IMR-90 (cell line): ENCODE data around the gene DTX3L. TPM values are rescaled to one million over a fixed set of nuclear protein-coding genes. Genes with fewer than 3 reads are reported as not detected.

Experiments used
- ATAC-seq: fragments of 200-7000 bp; cut with Tn5 transposase; 2 replicates; pipeline ENCODE4 v1.9.1; 2020; ENCODE audit warnings: low read depth, mild to moderate bottlenecking, moderate library complexity
- BruUV-seq: library from RNA; stranded (reverse); fragments of 400-500 nt; replicated peaks from 2 replicates; lab custom pipeline; 2021; lab: Mats Ljungman, UMichigan
- CTCF ChIA-PET: fragments of 300-600 bp; formaldehyde crosslinking; extraction: SDS; loops from one replicate; lab custom pipeline; 2021; ENCODE audit warnings: antibody characterized with exemption; lab: Yijun Ruan, JAX
- POLR2A ChIA-PET: fragments of 300-600 bp; sonication (Branson Sonifier 250); formaldehyde crosslinking; loops from one replicate; lab custom pipeline; 2022; ENCODE audit warnings: antibody characterized with exemption; ENCODE audit not compliant: unreplicated experiment; lab: Charles Lee
- DNase-seq: peaks from one replicate; pipeline ENCODE4 v3.0.0; 2013
- H2AFZ ChIP-seq: replicated peaks from 2 replicates; pipeline ENCODE3; 2013; ENCODE audit warnings: low read length, mild to moderate bottlenecking; ENCODE audit not compliant: poor library complexity
- H2AK5ac ChIP-seq: 2 replicates; pipeline ENCODE4 v1.6.1; 2013; ENCODE audit warnings: low read depth, low read length, inconsistent platforms
- H2AK9ac ChIP-seq: replicated peaks from 2 replicates; pipeline ENCODE3; 2013; ENCODE audit warnings: mild to moderate bottlenecking, low read depth, low read length, moderate library complexity; ENCODE audit not compliant: poor library complexity
- H2BK120ac ChIP-seq: 2 replicates; pipeline ENCODE4 v1.6.1; 2013; ENCODE audit warnings: low read depth, low read length, inconsistent platforms
- H2BK15ac ChIP-seq: 3 replicates; pipeline ENCODE4 v1.6.1; 2013; ENCODE audit warnings: low read depth, low read length, inconsistent platforms
- H2BK20ac ChIP-seq: 2 replicates; pipeline ENCODE4 v1.6.1; 2013; ENCODE audit warnings: low read depth, mild to moderate bottlenecking, inconsistent platforms, low read length, moderate library complexity
- H2BK5ac ChIP-seq: 2 replicates; pipeline ENCODE4 v1.6.1; 2013; ENCODE audit warnings: mild to moderate bottlenecking, low read depth, low read length, inconsistent platforms; ENCODE audit not compliant: poor library complexity, severe bottlenecking
- H3K14ac ChIP-seq: replicated peaks from 2 replicates; pipeline ENCODE4 v1.6.1; 2013; ENCODE audit warnings: low read depth, low read length, inconsistent platforms
- H3K18ac ChIP-seq: 2 replicates; pipeline ENCODE4 v1.6.1; 2013; ENCODE audit warnings: low read depth, low read length, control low read depth
- H3K23ac ChIP-seq: 2 replicates; pipeline ENCODE4 v1.6.1; 2013; ENCODE audit warnings: low read depth, low read length, inconsistent platforms
- H3K27ac ChIP-seq: 2 replicates; pipeline ENCODE4 v1.5.1; 2013; ENCODE audit warnings: mild to moderate bottlenecking, control low read depth, low read length; ENCODE audit not compliant: insufficient read depth
- H3K27me3 ChIP-seq: 2 replicates; pipeline ENCODE4 v1.6.1; 2013; ENCODE audit warnings: low read length; ENCODE audit not compliant: control insufficient read depth, insufficient read depth
- H3K36me3 ChIP-seq: 2 replicates; pipeline ENCODE4 v1.6.1; 2013; ENCODE audit warnings: low read length, mixed read lengths; ENCODE audit not compliant: control insufficient read depth, insufficient read depth
- H3K4ac ChIP-seq: 2 replicates; pipeline ENCODE4 v1.6.1; 2013; ENCODE audit warnings: low read depth, low read length, inconsistent platforms
- H3K4me1 ChIP-seq: 2 replicates; pipeline ENCODE4 v1.6.1; 2013; ENCODE audit warnings: low read length, mixed read lengths; ENCODE audit not compliant: control insufficient read depth, insufficient read depth
- H3K4me2 ChIP-seq: 2 replicates; pipeline ENCODE4 v1.6.1; 2013; ENCODE audit warnings: low read depth, mild to moderate bottlenecking, control low read depth, low read length, moderate library complexity
- H3K4me3 ChIP-seq: 2 replicates; pipeline ENCODE4 v1.5.1; 2013; ENCODE audit warnings: low read depth, mild to moderate bottlenecking, control low read depth, low read length, moderate library complexity; ENCODE audit not compliant: insufficient read depth
- H3K56ac ChIP-seq: 2 replicates; pipeline ENCODE4 v1.6.1; 2013; ENCODE audit warnings: low read length, inconsistent platforms; ENCODE audit not compliant: insufficient read depth; ENCODE audit errors: extremely low read depth
- H3K79me1 ChIP-seq, 2 experiments: 2 replicates each; pipeline ENCODE4 v1.6.1; 2013; ENCODE audit warnings: low read length in 2 of 2, inconsistent platforms in 1 of 2, low read depth in 1 of 2
- H3K9ac ChIP-seq: 2 replicates; pipeline ENCODE4 v1.6.1; 2013; ENCODE audit warnings: low read depth, low read length, control low read depth
- H3K9me1 ChIP-seq: 2 replicates; pipeline ENCODE4 v1.6.1; 2013; ENCODE audit warnings: low read length, inconsistent platforms; ENCODE audit not compliant: insufficient read depth
- H3K9me3 ChIP-seq: 2 replicates; pipeline ENCODE4 v1.6.1; 2013; ENCODE audit warnings: low read length; ENCODE audit not compliant: control insufficient read depth, insufficient read depth
- H4K20me1 ChIP-seq: 2 replicates; pipeline ENCODE4 v1.6.1; 2013; ENCODE audit warnings: low read length, inconsistent platforms; ENCODE audit not compliant: insufficient read depth
- H4K5ac ChIP-seq: 2 replicates; pipeline ENCODE4 v1.6.1; 2013; ENCODE audit warnings: mild to moderate bottlenecking, low read depth, low read length, control low read depth
- H4K8ac ChIP-seq, 2 experiments: 2 replicates each; pipeline ENCODE4 v1.6.1; 2013; ENCODE audit warnings: low read depth in 2 of 2, low read length in 2 of 2, control low read depth in 1 of 2, inconsistent platforms in 1 of 2
- H4K91ac ChIP-seq: 2 replicates; pipeline ENCODE4 v1.6.1; 2013; ENCODE audit warnings: low read depth, low read length, inconsistent platforms; ENCODE audit not compliant: insufficient read depth
- BHLHE40 ChIP-seq: fragments of 150-350 bp; IDR thresholded peaks from 2 replicates; pipeline ENCODE4 v1.6.1; 2016; ENCODE audit warnings: mild to moderate bottlenecking, low read depth, low read length
- CEBPB ChIP-seq: IDR thresholded peaks from 2 replicates; pipeline ENCODE4 v1.6.1; 2012; ENCODE audit warnings: low read depth, low read length, improper control_type of control experiment
- CHD1 ChIP-seq: IDR thresholded peaks from 2 replicates; pipeline ENCODE4 v1.6.1; 2012; ENCODE audit warnings: low read depth, low read length, improper control_type of control experiment
- FOS ChIP-seq: fragments of 150-350 bp; IDR thresholded peaks from 2 replicates; pipeline ENCODE4 v1.6.1; 2016; ENCODE audit warnings: low read depth, low read length
- MAFK ChIP-seq: IDR thresholded peaks from 2 replicates; pipeline ENCODE4 v1.6.1; 2012; ENCODE audit warnings: low read depth, low read length, improper control_type of control experiment
- MAZ ChIP-seq: IDR thresholded peaks from 2 replicates; pipeline ENCODE4 v1.6.1; 2012; ENCODE audit warnings: low read depth, mild to moderate bottlenecking, low read length, improper control_type of control experiment, moderate library complexity, borderline replicate concordance
- MXI1 ChIP-seq: IDR thresholded peaks from 2 replicates; pipeline ENCODE4 v1.6.1; 2012; ENCODE audit warnings: low read depth, mild to moderate bottlenecking, low read length, moderate library complexity, borderline replicate concordance
- NFE2L2 ChIP-seq: fragments of 150-350 bp; IDR thresholded peaks from 2 replicates; pipeline ENCODE4 v1.6.1; 2016; ENCODE audit warnings: low read depth, mild to moderate bottlenecking, low read length
- POLR2A ChIP-seq: IDR thresholded peaks from 2 replicates; pipeline ENCODE4 v1.6.1; 2012; ENCODE audit warnings: mild to moderate bottlenecking, low read depth, low read length
- RAD21 ChIP-seq: IDR thresholded peaks from 2 replicates; pipeline ENCODE4 v1.6.1; 2012; ENCODE audit warnings: low read length, improper control_type of control experiment
- RCOR1 ChIP-seq: IDR thresholded peaks from 2 replicates; pipeline ENCODE4 v1.6.1; 2012; ENCODE audit warnings: mild to moderate bottlenecking, low read length, improper control_type of control experiment; ENCODE audit not compliant: insufficient replicate concordance
- SMC3 ChIP-seq: fragments of 150-350 bp; IDR thresholded peaks from 2 replicates; pipeline ENCODE4 v1.6.1; 2016; ENCODE audit warnings: low read depth, mild to moderate bottlenecking, antibody characterized with exemption, low read length, moderate library complexity
- WGBS, 2 experiments: methylation state at CpG; one replicate each; pipeline versions ENCODE4 v1.1.5 to v1.1.7; 2013; ENCODE audit warnings: missing lambda C conversion rate in 2 of 2; ENCODE audit not compliant: insufficient read length in 1 of 2; ENCODE audit errors: extremely low coverage in 2 of 2; 5-methylcytosine and 5-hydroxymethylcytosine counted together
- dilution Hi-C: fragments of 300-500 bp; cut with HindIII; formaldehyde crosslinking; loops from one replicate; pipeline ENCODE4 v1.14.3; 2018; ENCODE audit warnings: low sequenced_read_pairs; ENCODE audit not compliant: unreplicated experiment
- in situ Hi-C: fragments of 300-500 bp; cut with MboI; formaldehyde crosslinking; loops from 3 replicates; pipeline ENCODE4 v1.14.3; 2019; ENCODE audit warnings: low sequenced_read_pairs, inconsistent platforms, mixed read lengths
- intact Hi-C: fragments of 100-400 bp; cut with micrococcal nuclease; formaldehyde crosslinking; loops from 2 replicates; pipeline ENCODE4 v1.10.0; 2022
- polyA plus RNA-seq, 3 experiments: library from polyadenylated mRNA; depleted of rRNA; stranded (reverse); fragments of >200 nt; gene quantifications; 2 replicates each; pipeline ENCODE4 v1.2.3, GENCODE V29; 2012; ENCODE audit warnings: low replicate concordance in 1 of 3
- total RNA-seq: library from RNA; depleted of rRNA; stranded (reverse); fragments of >200 nt; gene quantifications from 2 replicates; pipeline ENCODE4 v1.2.3, GENCODE V29; 2012
- TF ChIP-seq, protein P1 (sequence below): fragments of 150-350 bp; IDR thresholded peaks from 2 replicates; pipeline ENCODE4 v1.6.1; 2016; ENCODE audit warnings: low read depth, mild to moderate bottlenecking, low read length, moderate library complexity, borderline replicate concordance
- TF ChIP-seq, protein P2 (sequence below): conservative IDR thresholded peaks from 2 replicates; pipeline ENCODE4 v1.5.1; 2012; ENCODE audit warnings: mild to moderate bottlenecking, low read depth, low read length, improper control_type of control experiment

The DTX3L gene
- total and polyA plus RNA-seq, 2 of the 4 experiments (the other 2 are of a cell fraction), result 4.1 to 7.9 TPM

DNA sequence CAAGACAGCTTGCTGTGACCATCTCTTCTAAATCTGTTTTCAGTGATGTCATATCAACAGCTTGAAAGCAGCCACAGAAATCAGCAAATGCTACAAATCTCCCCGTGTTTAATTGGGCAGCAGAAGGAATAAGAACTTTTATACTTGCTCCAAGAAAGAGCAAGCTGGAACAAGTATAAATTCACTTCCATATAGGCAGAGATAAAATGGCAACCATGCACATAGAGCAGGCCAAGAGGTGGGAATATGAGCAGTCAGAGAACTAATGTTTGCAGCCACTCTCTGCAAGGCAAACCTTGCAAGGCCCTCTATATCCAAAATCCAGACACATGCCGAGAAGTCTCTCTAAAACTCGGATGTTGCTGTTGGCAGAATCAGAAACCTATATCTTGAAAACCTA is 16.1 kb upstream of the DTX3L start:
- 60% methylated on average over 1 of the region's 3 CpGs; no CpG with 5 or more reads in 1 of the 2 experiments for WGBS, 2 experiments
- H3K9me3 ChIP-seq, result no peaks in the 10 kb centered on the region
- no peaks in the 10 kb centered on the region for H4K20me1 ChIP-seq
- no peak overlapping the region for H2BK120ac ChIP-seq
- H3K27me3 ChIP-seq, result no peaks in the 10 kb centered on the region
- DNase-seq (peak; percentile 16), ATAC-seq (no peak)
- H4K8ac ChIP-seq, result no peak overlapping the region
- no peaks in the 10 kb centered on the region for H3K79me1 ChIP-seq
- H4K5ac ChIP-seq, result no peak overlapping the region
- no peak overlapping the region for H3K4me3 ChIP-seq
- ChIA-PET POLR2A (no interaction called here), CTCF (interaction anchor here (1.5 kb wide), 1 partner anchor 131 kb away, joined by 4 read pairs; no protein-coding TSS in a partner anchor)
- peaks cover 17% of the 10 kb centered on the region; the same call in 1 of the 2 replicates for H3K36me3 ChIP-seq
- intact Hi-C loops (no loop called here), in situ Hi-C loops (no loop called here), dilution Hi-C loops (no loop called here)
- H2BK15ac ChIP-seq, result no peak overlapping the region
- H3K56ac ChIP-seq, result no peak overlapping the region
- no peak overlapping the region for H3K27ac ChIP-seq
- H3K14ac ChIP-seq, result no peak overlapping the region
- no peak overlapping the region for H2AK5ac ChIP-seq
- H2AFZ ChIP-seq, result no peak overlapping the region
- no peak overlapping the region for H3K9ac ChIP-seq
- H4K91ac ChIP-seq, result no peak overlapping the region
- H3K4me1 ChIP-seq, result peaks cover 2% of the 10 kb centered on the region; the same call in 1 of the 2 replicates
- no peak overlapping the region for H3K23ac ChIP-seq
- no peak overlapping the region for H3K18ac ChIP-seq
- no TSS peak for BruUV-seq
- H3K4ac ChIP-seq, result no peak overlapping the region
- no peak overlapping the region for H2BK20ac ChIP-seq
- H2BK5ac ChIP-seq, result no peak overlapping the region
- no peak overlapping the region for H3K4me2 ChIP-seq
- 0 out of 2 replicates have a peak, but pooled peaks cover 3% of the 10 kb centered on the region for H3K9me1 ChIP-seq
- TF ChIP-seq, protein P1, sequence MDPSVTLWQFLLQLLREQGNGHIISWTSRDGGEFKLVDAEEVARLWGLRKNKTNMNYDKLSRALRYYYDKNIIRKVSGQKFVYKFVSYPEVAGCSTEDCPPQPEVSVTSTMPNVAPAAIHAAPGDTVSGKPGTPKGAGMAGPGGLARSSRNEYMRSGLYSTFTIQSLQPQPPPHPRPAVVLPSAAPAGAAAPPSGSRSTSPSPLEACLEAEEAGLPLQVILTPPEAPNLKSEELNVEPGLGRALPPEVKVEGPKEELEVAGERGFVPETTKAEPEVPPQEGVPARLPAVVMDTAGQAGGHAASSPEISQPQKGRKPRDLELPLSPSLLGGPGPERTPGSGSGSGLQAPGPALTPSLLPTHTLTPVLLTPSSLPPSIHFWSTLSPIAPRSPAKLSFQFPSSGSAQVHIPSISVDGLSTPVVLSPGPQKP, result no peak
- TF ChIP-seq, protein P2, sequence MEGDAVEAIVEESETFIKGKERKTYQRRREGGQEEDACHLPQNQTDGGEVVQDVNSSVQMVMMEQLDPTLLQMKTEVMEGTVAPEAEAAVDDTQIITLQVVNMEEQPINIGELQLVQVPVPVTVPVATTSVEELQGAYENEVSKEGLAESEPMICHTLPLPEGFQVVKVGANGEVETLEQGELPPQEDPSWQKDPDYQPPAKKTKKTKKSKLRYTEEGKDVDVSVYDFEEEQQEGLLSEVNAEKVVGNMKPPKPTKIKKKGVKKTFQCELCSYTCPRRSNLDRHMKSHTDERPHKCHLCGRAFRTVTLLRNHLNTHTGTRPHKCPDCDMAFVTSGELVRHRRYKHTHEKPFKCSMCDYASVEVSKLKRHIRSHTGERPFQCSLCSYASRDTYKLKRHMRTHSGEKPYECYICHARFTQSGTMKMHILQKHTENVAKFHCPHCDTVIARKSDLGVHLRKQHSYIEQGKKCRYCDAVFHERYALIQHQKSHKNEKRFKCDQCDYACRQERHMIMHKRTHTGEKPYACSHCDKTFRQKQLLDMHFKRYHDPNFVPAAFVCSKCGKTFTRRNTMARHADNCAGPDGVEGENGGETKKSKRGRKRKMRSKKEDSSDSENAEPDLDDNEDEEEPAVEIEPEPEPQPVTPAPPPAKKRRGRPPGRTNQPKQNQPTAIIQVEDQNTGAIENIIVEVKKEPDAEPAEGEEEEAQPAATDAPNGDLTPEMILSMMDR, result no peak
- no peak for TF ChIP-seq CHD1
- TF ChIP-seq POLR2A, result no peak
- TF ChIP-seq RCOR1, result no peak
- TF ChIP-seq NFE2L2, result no peak
- TF ChIP-seq CEBPB, result no peak
- TF ChIP-seq MAZ, result no peak
- TF ChIP-seq RAD21, result no peak
- no peak for TF ChIP-seq MAFK
- TF ChIP-seq FOS, result no peak
- TF ChIP-seq SMC3, result no peak
- no peak for TF ChIP-seq MXI1
- no peak for TF ChIP-seq BHLHE40
- H2AK9ac ChIP-seq, result no peak overlapping the region
